Thymus (tissue), 11 donors: ENCODE measurements around the gene CLSTN2. TPM values are rescaled to one million over a fixed set of nuclear protein-coding genes. Genes with fewer than 3 reads are reported as not detected.

Experiments
- DNase-seq, 9 donors: peaks; one replicate each; pipeline ENCODE4 v3.0.0-alpha.2; 2013; ENCODE audit warnings: low spot score in 9 of 9, low read depth in 6 of 9, missing footprints in 1 of 9
- H3K27ac ChIP-seq, 2 donors: one replicate each; pipeline ENCODE4 v1.5.1; 2013; ENCODE audit warnings: control low read depth in 1 of 2, low read depth in 1 of 2, low read length in 1 of 2, mild to moderate bottlenecking in 1 of 2, moderate library complexity in 1 of 2
- H3K27me3 ChIP-seq, 2 donors: one replicate each; pipeline ENCODE4 v1.5.1; 2013; ENCODE audit warnings: low read length in 1 of 2; ENCODE audit not compliant: control insufficient read depth in 2 of 2, insufficient read depth in 1 of 2
- H3K36me3 ChIP-seq, 2 donors: one replicate each; pipeline ENCODE4 v1.5.1; 2013; ENCODE audit warnings: low read length in 1 of 2, mild to moderate bottlenecking in 1 of 2, moderate library complexity in 1 of 2; ENCODE audit not compliant: control insufficient read depth in 2 of 2, insufficient read depth in 2 of 2
- H3K4me1 ChIP-seq, 2 donors: one replicate each; pipeline ENCODE4 v1.5.1; 2013; ENCODE audit warnings: low read length in 2 of 2; ENCODE audit not compliant: control insufficient read depth in 2 of 2, insufficient read depth in 2 of 2
- H3K4me3 ChIP-seq, 2 donors: one replicate each; pipeline ENCODE4 v1.5.1; 2013; ENCODE audit warnings: low read length in 2 of 2, control low read depth in 1 of 2, mild to moderate bottlenecking in 1 of 2
- H3K9me3 ChIP-seq, 2 donors: one replicate each; pipeline ENCODE4 v1.5.1; 2013; ENCODE audit warnings: low read length in 1 of 2, mild to moderate bottlenecking in 1 of 2; ENCODE audit not compliant: control insufficient read depth in 2 of 2, insufficient read depth in 1 of 2
- WGBS: extraction: QIAGEN DNeasy Blood & Tissue Kit; methylation state at CpG from one replicate; pipeline ENCODE4 v1.1.7; 2013; 5-methylcytosine and 5-hydroxymethylcytosine counted together
- polyA plus RNA-seq: library from polyadenylated mRNA; stranded (reverse); fragments of 200-250 nt; gene quantifications from one replicate; pipeline ENCODE4 v1.2.3, GENCODE V29; 2013
- total RNA-seq: library from RNA; stranded (reverse); fragments of 120-200 nt; gene quantifications from one replicate; pipeline ENCODE4 v1.2.4, GENCODE V29; 2013
- donor health status: healthy.

CLSTN2 gene
- total and polyA plus RNA-seq, 2 donors: 0.25 to 0.61 TPM

GRCh38 chr3:140579260-140579659 lies 644.3 kb downstream of the CLSTN2 start:
- H3K27me3 ChIP-seq: no peaks in the 10 kb centered on the region
- no peak overlapping the region for H3K4me3 ChIP-seq
- H3K9me3 ChIP-seq: no peaks in the 10 kb centered on the region
- H3K36me3 ChIP-seq: no peaks in the 10 kb centered on the region
- no peaks in the 10 kb centered on the region for H3K4me1 ChIP-seq
- no peak overlapping the region for H3K27ac ChIP-seq
- DNase-seq: no peak

- H3K27ac ChIP-seq: no peak overlapping the region
- H3K4me1 ChIP-seq: no peaks in the 10 kb centered on the region
- H3K36me3 ChIP-seq: no peaks in the 10 kb centered on the region
- no peaks in the 10 kb centered on the region for H3K27me3 ChIP-seq
- WGBS: 77% methylated on average over 1 of the region's 1 CpG
- DNase-seq: no peak
- H3K4me3 ChIP-seq: no peak overlapping the region
- no peaks in the 10 kb centered on the region for H3K9me3 ChIP-seq
These were observed 645.8 kb downstream of the CLSTN2 start for GRCh38 chr3:140580746-140581145.

- 75% methylated on average over 1 of the region's 1 CpG for WGBS
- Histone ChIP-seq H3K27ac (no peak overlapping the region), H3K36me3 (no peaks in the 10 kb centered on the region), H3K9me3 (no peaks in the 10 kb centered on the region), H3K4me1 (no peaks in the 10 kb centered on the region), H3K27me3 (no peaks in the 10 kb centered on the region), H3K4me3 (no peak overlapping the region)
- no peak for DNase-seq
These were observed 649.6 kb downstream of the CLSTN2 start for GRCh38 chr3:140584549-140584948.

- Histone ChIP-seq H3K36me3 (no peaks in the 10 kb centered on the region), H3K27ac (no peak overlapping the region), H3K4me1 (no peaks in the 10 kb centered on the region), H3K4me3 (no peak overlapping the region), H3K27me3 (no peaks in the 10 kb centered on the region), H3K9me3 (no peaks in the 10 kb centered on the region)
- DNase-seq: no peak
- 88% methylated on average over 4 of the region's 4 CpGs for WGBS
These were observed 650.8 kb downstream of the CLSTN2 start for GRCh38 chr3:140585828-140586227.

GRCh38 chr3:140586311-140586710 lies 651.3 kb downstream of the CLSTN2 start:
- 83% methylated on average over 4 of the region's 4 CpGs for WGBS
- no peaks in the 10 kb centered on the region for H3K9me3 ChIP-seq
- DNase-seq: no peak
- no peaks in the 10 kb centered on the region for H3K4me1 ChIP-seq
- H3K27ac ChIP-seq: no peak overlapping the region
- no peaks in the 10 kb centered on the region for H3K27me3 ChIP-seq
- no peaks in the 10 kb centered on the region for H3K36me3 ChIP-seq
- no peak overlapping the region for H3K4me3 ChIP-seq

GRCh38 chr3:140588558-140588957 lies 653.6 kb downstream of the CLSTN2 start:
- DNase-seq: no peak
- Histone ChIP-seq H3K4me1 (no peaks in the 10 kb centered on the region), H3K27me3 (no peaks in the 10 kb centered on the region), H3K4me3 (no peak overlapping the region), H3K36me3 (no peaks in the 10 kb centered on the region), H3K27ac (no peak overlapping the region), H3K9me3 (no peaks in the 10 kb centered on the region)
- WGBS: 71% methylated on average over 3 of the region's 3 CpGs

GRCh38 chr3:140593766-140594165 lies 658.8 kb downstream of the CLSTN2 start:
- no peak overlapping the region for H3K27ac ChIP-seq
- 82% methylated on average over 3 of the region's 3 CpGs for WGBS

GRCh38 chr3:140595295-140595694 lies 660.3 kb downstream of the CLSTN2 start:
- H3K4me1 ChIP-seq: no peaks in the 10 kb centered on the region
- no peaks in the 10 kb centered on the region for H3K9me3 ChIP-seq
- H3K27me3 ChIP-seq: no peaks in the 10 kb centered on the region
- H3K36me3 ChIP-seq: no peaks in the 10 kb centered on the region
- no peak overlapping the region for H3K4me3 ChIP-seq
- WGBS: 83% methylated on average over 2 of the region's 2 CpGs
- no peak overlapping the region for H3K27ac ChIP-seq
- no peak for DNase-seq

More at GRCh38 chr3:140593766-140594165, 658.8 kb downstream of the CLSTN2 start:
- Histone ChIP-seq H3K4me3 (no peak overlapping the region), H3K9me3 (no peaks in the 10 kb centered on the region), H3K36me3 (no peaks in the 10 kb centered on the region), H3K4me1 (no peaks in the 10 kb centered on the region), H3K27me3 (no peaks in the 10 kb centered on the region)
- no peak for DNase-seq

- WGBS: 94% methylated on average over 3 of the region's 3 CpGs
These were observed 662.4 kb downstream of the CLSTN2 start for GRCh38 chr3:140597364-140597763.

GRCh38 chr3:140597792-140598191 lies 662.8 kb downstream of the CLSTN2 start:
- DNase-seq: no peak
- Histone ChIP-seq H3K4me1 (no peaks in the 10 kb centered on the region), H3K27me3 (no peaks in the 10 kb centered on the region), H3K9me3 (no peaks in the 10 kb centered on the region), H3K27ac (no peak overlapping the region), H3K36me3 (no peaks in the 10 kb centered on the region), H3K4me3 (no peak overlapping the region)
- WGBS: 95% methylated on average over 2 of the region's 2 CpGs

More at GRCh38 chr3:140597364-140597763, 662.4 kb downstream of the CLSTN2 start:
- H3K36me3 ChIP-seq: no peaks in the 10 kb centered on the region
- DNase-seq: no peak
- H3K9me3 ChIP-seq: no peaks in the 10 kb centered on the region
- no peaks in the 10 kb centered on the region for H3K27me3 ChIP-seq
- H3K4me3 ChIP-seq: no peak overlapping the region
- no peak overlapping the region for H3K27ac ChIP-seq
- H3K4me1 ChIP-seq: no peaks in the 10 kb centered on the region
